Loucy (cell line): Measurements from ENCODE around the gene SLC25A13.

Experiments used
- H2AFZ ChIP-seq: fragments of 200-600 bp; sonication (generic); 2 replicates; pipeline ENCODE4 v1.6.0; 2016; ENCODE audit warnings: antibody characterized with exemption, mild to moderate bottlenecking, low read length, moderate library complexity
- H3F3A ChIP-seq: fragments of 200-600 bp; 2 replicates; pipeline ENCODE4 v1.6.0; 2016; ENCODE audit warnings: antibody characterized with exemption, low read depth, mild to moderate bottlenecking
- H3K27me3 ChIP-seq: fragments of 200-600 bp; sonication (generic); 2 replicates; pipeline ENCODE4 v1.6.1; 2014; ENCODE audit warnings: low read length, mild to moderate bottlenecking; ENCODE audit not compliant: insufficient read depth, poor library complexity, severe bottlenecking
- H3K36me3 ChIP-seq: fragments of 200-600 bp; sonication (generic); 2 replicates; pipeline ENCODE4 v1.6.1; 2016; ENCODE audit warnings: low read length; ENCODE audit not compliant: insufficient read depth
- H3K4me1 ChIP-seq: fragments of 200-600 bp; sonication (generic); 2 replicates; pipeline ENCODE4 v1.5.1; 2014; ENCODE audit warnings: low read length, mild to moderate bottlenecking; ENCODE audit not compliant: insufficient read depth, poor library complexity, severe bottlenecking
- H3K4me2 ChIP-seq: fragments of 200-600 bp; sonication (generic); 2 replicates; pipeline ENCODE4 v1.6.0; 2014; ENCODE audit warnings: antibody characterized with exemption, low read length, low read depth, mild to moderate bottlenecking; ENCODE audit not compliant: poor library complexity, severe bottlenecking
- H3K4me3 ChIP-seq: fragments of 200-600 bp; sonication (generic); 2 replicates; pipeline ENCODE4 v1.5.1; 2014; ENCODE audit warnings: low read length, mild to moderate bottlenecking, mixed read lengths; ENCODE audit not compliant: poor library complexity, severe bottlenecking
- H3K79me2 ChIP-seq: fragments of 200-600 bp; sonication (generic); 2 replicates; pipeline ENCODE4 v1.6.1; 2014; ENCODE audit warnings: low read length; ENCODE audit not compliant: insufficient read depth
- H3K9ac ChIP-seq: fragments of 200-600 bp; sonication (generic); 2 replicates; pipeline ENCODE4 v1.6.0; 2014; ENCODE audit warnings: mild to moderate bottlenecking, low read depth, low read length, moderate library complexity; ENCODE audit not compliant: poor library complexity, severe bottlenecking
- H3K9me2 ChIP-seq: fragments of 200-600 bp; sonication (generic); replicated peaks from 2 replicates; pipeline ENCODE4 v1.6.1; 2016; ENCODE audit warnings: low read depth, low read length, mixed read lengths
- H3K9me3 ChIP-seq: fragments of 200-600 bp; sonication (generic); 2 replicates; pipeline ENCODE4 v1.6.1; 2014; ENCODE audit warnings: mild to moderate bottlenecking, antibody characterized with exemption, low read length, low read depth; ENCODE audit not compliant: insufficient read depth
- H4K20me1 ChIP-seq: fragments of 200-600 bp; sonication (generic); 2 replicates; pipeline ENCODE4 v1.6.0; 2014; ENCODE audit warnings: antibody characterized with exemption, low read length, mild to moderate bottlenecking; ENCODE audit not compliant: insufficient read depth, poor library complexity, severe bottlenecking
- CTCF ChIP-seq: fragments of 200-600 bp; sonication (generic); conservative IDR thresholded peaks from 2 replicates; pipeline ENCODE4 v1.5.1; 2014; ENCODE audit warnings: mild to moderate bottlenecking, antibody characterized with exemption, low read length
- EZH2phosphoT487 ChIP-seq: fragments of 200-600 bp; IDR thresholded peaks from 2 replicates; pipeline ENCODE4 v1.6.1; 2018; ENCODE audit warnings: antibody characterized with exemption, mild to moderate bottlenecking, moderate library complexity, borderline replicate concordance

SLC25A13 gene

GRCh38 chr7:96116173-96116572 is 205.7 kb downstream of the SLC25A13 start:
- H3K27me3 ChIP-seq, result no peaks in the 10 kb centered on the region
- H3K9me3 ChIP-seq, result peaks cover 4% of the 10 kb centered on the region; the same call in 1 of the 2 replicates
- no peaks in the 10 kb centered on the region for H3K4me1 ChIP-seq
- no peak overlapping the region for H2AFZ ChIP-seq
- no peaks in the 10 kb centered on the region for H3F3A ChIP-seq
- H4K20me1 ChIP-seq, result no peaks in the 10 kb centered on the region
- H3K4me2 ChIP-seq, result no peak overlapping the region
- no peaks in the 10 kb centered on the region for H3K79me2 ChIP-seq
- no peaks in the 10 kb centered on the region for H3K9me2 ChIP-seq
- peaks cover 17% of the 10 kb centered on the region for H3K36me3 ChIP-seq
- H3K4me3 ChIP-seq, result no peak overlapping the region
- H3K9ac ChIP-seq, result no peak overlapping the region
- TF ChIP-seq CTCF, result no peak
- TF ChIP-seq EZH2phosphoT487, result no peak

- Histone ChIP-seq H3K9me3 (peaks cover 4% of the 10 kb centered on the region; the same call in 1 of the 2 replicates), H3K36me3 (no peaks in the 10 kb centered on the region), H3K4me1 (no peaks in the 10 kb centered on the region), H3K79me2 (no peaks in the 10 kb centered on the region), H2AFZ (no peak overlapping the region), H3K9ac (no peak overlapping the region), H3K27me3 (no peaks in the 10 kb centered on the region), H3K9me2 (no peaks in the 10 kb centered on the region), H3F3A (no peaks in the 10 kb centered on the region), H4K20me1 (no peaks in the 10 kb centered on the region), H3K4me3 (no peak overlapping the region), H3K4me2 (no peak overlapping the region)
- TF ChIP-seq CTCF, result no peak
- no peak for TF ChIP-seq EZH2phosphoT487
These were observed 207.7 kb downstream of the SLC25A13 start for GRCh38 chr7:96114190-96114589.

- no peak for TF ChIP-seq CTCF
- TF ChIP-seq EZH2phosphoT487, result no peak
- Histone ChIP-seq H3K9me2 (no peaks in the 10 kb centered on the region), H3K4me3 (no peak overlapping the region), H4K20me1 (no peaks in the 10 kb centered on the region), H3K79me2 (no peaks in the 10 kb centered on the region), H3K9ac (no peak overlapping the region), H3F3A (no peaks in the 10 kb centered on the region), H3K27me3 (no peaks in the 10 kb centered on the region), H3K4me2 (no peak overlapping the region), H3K4me1 (no peaks in the 10 kb centered on the region), H2AFZ (no peak overlapping the region), H3K36me3 (no peaks in the 10 kb centered on the region), H3K9me3 (peaks cover 4% of the 10 kb centered on the region; the same call in 1 of the 2 replicates)
These were observed 210.5 kb downstream of the SLC25A13 start for GRCh38 chr7:96111405-96111804.
